HEK293T (cell line): ENCODE measurements around the gene C6orf120.

Experiments
- CTCF ChIA-PET: fragments of 350-600 bp; formaldehyde crosslinking; extraction: SDS; loops from one replicate; lab custom pipeline; 2021; ENCODE audit warnings: antibody characterized with exemption, inconsistent platforms; lab: Yijun Ruan, JAX
- POLR2A ChIA-PET: fragments of 350-600 bp; formaldehyde crosslinking; extraction: SDS; loops from one replicate; lab custom pipeline; 2020; ENCODE audit warnings: antibody characterized with exemption, inconsistent platforms; lab: Yijun Ruan, JAX
- DNase-seq: peaks from one replicate; pipeline ENCODE4 v3.0.0; 2012; ENCODE audit warnings: mixed read lengths; ENCODE audit errors: extremely low spot score
- ARNT ChIP-seq: fragments of 450-650 bp; IDR thresholded peaks from 2 replicates; pipeline ENCODE4 v1.6.1; 2017; ENCODE audit warnings: mild to moderate bottlenecking
- BHLHE40 ChIP-seq: fragments of 450-650 bp; IDR thresholded peaks from 2 replicates; pipeline ENCODE4 v1.6.1; 2016; ENCODE audit warnings: mild to moderate bottlenecking, moderate library complexity, borderline replicate concordance
- CTBP1 ChIP-seq: fragments of 450-650 bp; IDR thresholded peaks from 2 replicates; pipeline ENCODE4 v1.6.1; 2016; ENCODE audit warnings: borderline replicate concordance
- ELF4 ChIP-seq: fragments of 450-650 bp; IDR thresholded peaks from 2 replicates; pipeline ENCODE4 v1.6.1; 2017; ENCODE audit warnings: antibody characterized with exemption
- FOXA1 ChIP-seq: fragments of 450-650 bp; IDR thresholded peaks from 2 replicates; pipeline ENCODE4 v1.6.1; 2016; ENCODE audit warnings: mild to moderate bottlenecking
- FOXK2 ChIP-seq: fragments of 450-650 bp; IDR thresholded peaks from 2 replicates; pipeline ENCODE4 v1.6.1; 2016; ENCODE audit warnings: mild to moderate bottlenecking
- FOXM1 ChIP-seq: fragments of 450-650 bp; IDR thresholded peaks from 2 replicates; pipeline ENCODE4 v1.6.1; 2017; ENCODE audit warnings: mild to moderate bottlenecking, borderline replicate concordance
- HDGF ChIP-seq: fragments of 450-650 bp; IDR thresholded peaks from 2 replicates; pipeline ENCODE4 v1.6.1; 2017; ENCODE audit warnings: antibody characterized with exemption, borderline replicate concordance
- L3MBTL2 ChIP-seq: fragments of 450-650 bp; conservative IDR thresholded peaks from 2 replicates; pipeline ENCODE4 v1.6.1; 2016; ENCODE audit warnings: mild to moderate bottlenecking
- LEF1 ChIP-seq: fragments of 450-650 bp; IDR thresholded peaks from 2 replicates; pipeline ENCODE4 v1.6.1; 2017; ENCODE audit warnings: mild to moderate bottlenecking, borderline replicate concordance
- NFRKB ChIP-seq: fragments of 450-650 bp; IDR thresholded peaks from 2 replicates; pipeline ENCODE4 v1.6.1; 2016; ENCODE audit warnings: mild to moderate bottlenecking, moderate library complexity
- SP1 ChIP-seq: fragments of 450-650 bp; IDR thresholded peaks from 2 replicates; pipeline ENCODE4 v1.6.1; 2017
- SUZ12 ChIP-seq: fragments of 450-650 bp; IDR thresholded peaks from 2 replicates; pipeline ENCODE4 v1.6.1; 2016; ENCODE audit warnings: mild to moderate bottlenecking
- TARDBP ChIP-seq: fragments of 450-650 bp; IDR thresholded peaks from 2 replicates; pipeline ENCODE4 v1.6.1; 2016
- ZNF384 ChIP-seq: fragments of 450-650 bp; IDR thresholded peaks from 2 replicates; pipeline ENCODE4 v1.6.1; 2016
- TF ChIP-seq, protein P1 (sequence below): fragments of 450-650 bp; IDR thresholded peaks from 2 replicates; pipeline ENCODE4 v1.6.1; 2016

C6orf120 gene

GRCh38 chr6:169710009-169710408 lies 8.1 kb downstream of the C6orf120 start:
- POLR2A ChIA-PET, result interaction anchor here (1.2 kb wide), 1 partner anchor 8 kb away, joined by 4 read pairs; the partner anchor contains the start of genes C6orf120 and WDR27
- TF ChIP-seq FOXM1 (no peak), ARNT (no peak), FOXK2 (no peak), ZNF384 (no peak), ELF4 (no peak), SUZ12 (no peak), LEF1 (no peak), TARDBP (no peak), NFRKB (no peak), HDGF (no peak), FOXA1 (no peak), L3MBTL2 (no peak), CTBP1 (no peak), BHLHE40 (no peak)
- TF ChIP-seq, protein P1, sequence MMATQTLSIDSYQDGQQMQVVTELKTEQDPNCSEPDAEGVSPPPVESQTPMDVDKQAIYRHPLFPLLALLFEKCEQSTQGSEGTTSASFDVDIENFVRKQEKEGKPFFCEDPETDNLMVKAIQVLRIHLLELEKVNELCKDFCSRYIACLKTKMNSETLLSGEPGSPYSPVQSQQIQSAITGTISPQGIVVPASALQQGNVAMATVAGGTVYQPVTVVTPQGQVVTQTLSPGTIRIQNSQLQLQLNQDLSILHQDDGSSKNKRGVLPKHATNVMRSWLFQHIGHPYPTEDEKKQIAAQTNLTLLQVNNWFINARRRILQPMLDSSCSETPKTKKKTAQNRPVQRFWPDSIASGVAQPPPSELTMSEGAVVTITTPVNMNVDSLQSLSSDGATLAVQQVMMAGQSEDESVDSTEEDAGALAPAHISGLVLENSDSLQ, result no peak
- no peak for DNase-seq
- CTCF ChIA-PET, result interaction anchor here (0.8 to 0.9 kb wide), 2 partner anchors 12 to 478 kb away, joined by 3 read pairs; no protein-coding TSS in a partner anchor

GRCh38 chr6:169714178-169714577 lies 12.3 kb downstream of the C6orf120 start:
- TF ChIP-seq FOXK2, result no peak
- no peak for TF ChIP-seq HDGF
- TF ChIP-seq ELF4, result no peak
- TF ChIP-seq ZNF384, result no peak
- no peak for TF ChIP-seq LEF1
- TF ChIP-seq NFRKB, result no peak
- ChIA-PET POLR2A (no interaction called here), CTCF (no interaction called here)
- no peak for DNase-seq

GRCh38 chr6:169714595-169714994 lies 12.7 kb downstream of the C6orf120 start:
- CTCF ChIA-PET, result no interaction called here
- POLR2A ChIA-PET, result no interaction called here
- DNase-seq, result no peak
- TF ChIP-seq TARDBP (no peak), LEF1 (no peak), L3MBTL2 (no peak), FOXM1 (no peak), BHLHE40 (no peak), NFRKB (no peak), SP1 (no peak), ZNF384 (no peak), CTBP1 (no peak), ELF4 (no peak), HDGF (no peak), SUZ12 (no peak), ARNT (no peak), FOXA1 (no peak), FOXK2 (no peak)
- TF ChIP-seq, protein P1, result no peak

DNA sequence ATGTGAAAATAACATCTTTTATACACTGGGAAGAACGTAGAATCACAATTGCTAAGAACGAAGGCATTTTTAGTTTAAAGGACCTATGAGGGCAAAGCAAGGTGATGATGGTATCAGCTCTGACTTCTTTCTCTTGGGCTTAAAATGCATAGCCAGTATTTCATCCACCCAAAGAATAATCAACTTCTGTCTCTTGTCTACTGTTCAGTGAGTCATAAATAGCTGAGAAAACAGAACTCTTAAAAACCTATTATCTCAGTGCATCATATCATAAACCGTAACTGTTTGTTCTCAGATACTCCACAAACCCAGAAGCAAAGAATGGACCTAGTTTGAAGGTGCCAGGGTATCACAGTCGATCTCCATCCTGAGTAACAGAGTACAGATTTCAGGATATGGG lies 17.2 kb downstream of the C6orf120 start:
- DNase-seq, result no peak
- ChIA-PET POLR2A (interaction anchor here (1.6 kb wide), 1 partner anchor 33 kb away, joined by 4 read pairs; the partner anchor contains the start of genes DYNLT2 and ERMARD), CTCF (no interaction called here)
- TF ChIP-seq TARDBP (no peak), L3MBTL2 (no peak), HDGF (no peak), SUZ12 (no peak), ELF4 (no peak), FOXA1 (no peak), BHLHE40 (no peak), ARNT (no peak), FOXK2 (no peak)
- TF ChIP-seq, protein P1, result no peak

DNA sequence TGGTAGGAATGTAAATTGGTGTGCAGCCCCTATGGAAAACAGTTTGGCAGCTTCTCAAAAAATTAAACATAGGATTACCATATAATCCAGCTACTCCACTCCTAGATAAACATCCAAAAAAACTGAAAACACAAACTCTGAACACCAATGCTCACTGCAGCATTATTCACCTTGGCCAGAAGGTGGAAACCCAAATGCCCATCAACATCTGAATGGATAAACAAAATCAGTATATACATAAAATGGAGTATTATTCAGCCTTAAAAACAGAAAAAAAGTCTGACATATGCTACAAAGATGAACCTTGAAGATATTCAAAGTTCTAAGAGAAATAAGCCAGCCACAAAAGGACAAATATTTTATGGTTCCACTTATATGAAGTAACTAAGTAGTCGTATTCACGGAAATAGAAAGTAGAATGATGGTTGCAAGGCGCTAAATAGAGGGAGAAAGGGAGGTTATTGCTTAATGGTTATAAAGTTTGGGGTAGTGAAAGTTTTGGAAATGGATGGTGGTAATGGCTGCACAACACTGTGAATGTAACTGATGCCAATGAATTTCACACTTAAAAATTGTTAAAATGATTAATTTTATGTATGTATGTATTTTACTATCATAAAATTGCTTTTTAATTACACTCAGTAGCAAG lies 18.4 kb downstream of the C6orf120 start:
- no peak for TF ChIP-seq NFRKB
- no peak for TF ChIP-seq HDGF
- no peak for TF ChIP-seq BHLHE40
- TF ChIP-seq ELF4, result no peak
- ChIA-PET POLR2A (interaction anchor here (1.6 to 3.9 kb wide), 2 partner anchors 18 to 32 kb away, joined by 4 to 17 read pairs; partner anchors contain the start of genes C6orf120, DYNLT2, ERMARD and WDR27), CTCF (no interaction called here)
- no peak for DNase-seq

DNA sequence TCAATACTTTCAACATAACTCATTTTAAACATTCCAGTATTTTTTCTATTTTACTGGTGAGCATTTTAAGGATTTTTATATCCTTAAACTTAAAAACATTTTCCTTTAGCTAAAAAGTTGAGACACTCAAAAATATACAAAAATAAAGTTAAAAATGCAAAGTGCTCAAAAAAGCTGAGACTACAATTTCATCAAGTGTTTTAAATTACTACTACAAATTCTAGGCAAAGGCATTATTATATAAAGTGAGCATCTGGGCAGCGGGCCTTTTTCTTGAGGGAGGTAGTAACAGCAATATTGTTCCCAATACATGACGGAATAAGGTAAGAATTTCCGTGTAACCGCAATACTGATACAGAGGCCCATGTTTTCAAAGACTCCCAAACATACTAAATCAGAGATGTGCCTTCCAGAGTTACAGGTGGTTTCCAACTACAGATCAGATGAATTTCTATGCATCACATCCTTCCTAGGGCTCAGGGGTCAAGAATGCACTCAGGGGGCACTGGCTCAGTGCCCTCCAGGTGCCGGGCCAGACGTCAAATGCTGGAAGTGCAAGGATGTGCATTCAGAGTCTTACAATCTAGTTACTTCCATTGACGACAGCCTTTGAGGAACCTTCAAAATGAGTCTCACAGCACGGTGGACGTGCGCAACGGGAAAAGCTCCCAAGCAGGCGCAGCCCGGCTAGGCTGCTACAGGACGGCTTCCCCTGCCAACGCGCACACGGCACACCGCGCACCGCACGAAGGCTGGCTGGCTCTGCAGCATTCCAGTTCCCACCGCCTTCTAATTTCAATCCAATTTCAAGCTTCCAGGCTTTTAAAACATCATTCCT lies 20.7 kb downstream of the C6orf120 start:
- TF ChIP-seq LEF1 (no peak), L3MBTL2 (peak; percentile 59)
- CTCF ChIA-PET, result interaction anchor here (1.4 kb wide), 1 partner anchor 12 kb away, joined by 3 read pairs; no protein-coding TSS in a partner anchor
- POLR2A ChIA-PET, result interaction anchor here (2.8 to 4.7 kb wide), 3 partner anchors 17 to 29 kb away, joined by 12 to 49 read pairs (median 17); partner anchors contain the start of genes C6orf120, DYNLT2, ERMARD and WDR27
- peak; percentile 39 for DNase-seq
